C4-2B (cell line): ENCODE results near the gene BFSP1.

Experiments used
- H3K27ac ChIP-seq: fragments of 450-650 bp; 2 replicates; pipeline ENCODE4 v1.5.1; 2017
- ZFX ChIP-seq: fragments of 450-650 bp; IDR thresholded peaks from 2 replicates; pipeline ENCODE4 v1.6.1; 2017
- TF ChIP-seq, protein P1 (sequence below): fragments of 450-650 bp; conservative IDR thresholded peaks from 2 replicates; pipeline ENCODE4 v1.5.1; 2017; ENCODE audit warnings: mild to moderate bottlenecking

The BFSP1 gene

DNA sequence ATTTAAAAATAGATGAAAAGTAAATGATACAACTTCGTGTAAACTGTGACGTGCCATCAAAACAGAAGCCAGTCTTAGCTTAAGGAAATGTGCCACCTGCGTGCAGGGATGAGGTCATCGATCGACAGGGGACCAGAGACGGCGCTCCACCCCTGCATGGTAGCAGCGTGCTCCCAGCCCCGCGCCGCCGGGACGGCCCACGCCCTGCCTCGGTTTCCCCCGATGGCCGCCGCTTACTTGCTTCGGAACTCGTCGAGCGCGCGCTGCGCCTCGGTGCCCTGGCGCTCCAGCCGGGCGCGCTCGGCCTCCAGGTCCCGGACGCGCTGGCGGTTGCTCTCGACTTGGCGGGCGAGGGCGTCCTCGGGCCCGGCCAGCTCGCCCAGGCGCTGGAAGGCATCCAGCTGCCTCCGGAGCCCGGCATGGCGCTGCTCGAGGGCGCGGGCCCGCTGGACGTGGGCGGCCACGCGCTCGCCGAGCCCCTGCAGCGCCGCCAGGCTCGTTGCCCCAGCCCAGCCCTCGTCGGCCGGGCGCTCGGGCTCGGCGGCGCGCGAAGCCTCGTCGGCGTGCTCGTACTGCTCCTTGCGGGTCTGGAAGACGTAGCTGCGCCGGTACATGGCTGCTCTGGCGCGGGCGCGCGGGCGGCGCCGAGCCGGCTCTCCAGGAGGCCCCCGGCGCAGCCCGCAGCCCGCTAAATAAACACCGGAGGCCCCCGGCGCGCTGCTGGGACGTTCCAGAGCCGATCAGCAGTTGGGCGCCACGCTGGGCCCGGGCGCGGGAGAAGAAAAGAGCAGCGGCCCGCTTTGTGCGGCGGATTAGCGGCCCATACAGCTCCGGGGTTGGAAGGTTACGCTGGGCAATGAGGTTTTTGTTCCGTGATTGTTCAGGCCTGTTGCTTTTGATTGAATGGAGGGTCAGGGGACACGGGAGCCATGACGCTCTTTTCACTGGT, at the start of gene BFSP1:
Gene BFSP1 (minus strand): TSS at position 664 of the 949 bp plus-strand sequence. CDS start 50 bp downstream, at position 614.
- H3K27ac ChIP-seq: peak within 1 kb of the TSS; percentile 25; the same call in 1 of the 2 replicates
- TF ChIP-seq ZFX: no peak; the same call in 1 of the 2 replicates
- TF ChIP-seq, protein P1, sequence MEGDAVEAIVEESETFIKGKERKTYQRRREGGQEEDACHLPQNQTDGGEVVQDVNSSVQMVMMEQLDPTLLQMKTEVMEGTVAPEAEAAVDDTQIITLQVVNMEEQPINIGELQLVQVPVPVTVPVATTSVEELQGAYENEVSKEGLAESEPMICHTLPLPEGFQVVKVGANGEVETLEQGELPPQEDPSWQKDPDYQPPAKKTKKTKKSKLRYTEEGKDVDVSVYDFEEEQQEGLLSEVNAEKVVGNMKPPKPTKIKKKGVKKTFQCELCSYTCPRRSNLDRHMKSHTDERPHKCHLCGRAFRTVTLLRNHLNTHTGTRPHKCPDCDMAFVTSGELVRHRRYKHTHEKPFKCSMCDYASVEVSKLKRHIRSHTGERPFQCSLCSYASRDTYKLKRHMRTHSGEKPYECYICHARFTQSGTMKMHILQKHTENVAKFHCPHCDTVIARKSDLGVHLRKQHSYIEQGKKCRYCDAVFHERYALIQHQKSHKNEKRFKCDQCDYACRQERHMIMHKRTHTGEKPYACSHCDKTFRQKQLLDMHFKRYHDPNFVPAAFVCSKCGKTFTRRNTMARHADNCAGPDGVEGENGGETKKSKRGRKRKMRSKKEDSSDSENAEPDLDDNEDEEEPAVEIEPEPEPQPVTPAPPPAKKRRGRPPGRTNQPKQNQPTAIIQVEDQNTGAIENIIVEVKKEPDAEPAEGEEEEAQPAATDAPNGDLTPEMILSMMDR: 0 out of 2 replicates have a peak, but pooled peaks have one; percentile 6

GRCh38 chr20:17580895-17581294, 49.7 kb upstream of the BFSP1 start:
- H3K27ac ChIP-seq: no peak overlapping the region
- TF ChIP-seq ZFX: no peak
- TF ChIP-seq, protein P1: no peak

- H3K27ac ChIP-seq: no peak overlapping the region
These were observed 48.3 kb upstream of the BFSP1 start for GRCh38 chr20:17579369-17580039.

GRCh38 chr20:17576215-17576614, 45.0 kb upstream of the BFSP1 start:
- H3K27ac ChIP-seq: no peak overlapping the region
- no peak for TF ChIP-seq ZFX
- TF ChIP-seq, protein P1: no peak

More at GRCh38 chr20:17579369-17580039, 48.3 kb upstream of the BFSP1 start:
- TF ChIP-seq ZFX: no peak
- TF ChIP-seq, protein P1: no peak

DNA sequence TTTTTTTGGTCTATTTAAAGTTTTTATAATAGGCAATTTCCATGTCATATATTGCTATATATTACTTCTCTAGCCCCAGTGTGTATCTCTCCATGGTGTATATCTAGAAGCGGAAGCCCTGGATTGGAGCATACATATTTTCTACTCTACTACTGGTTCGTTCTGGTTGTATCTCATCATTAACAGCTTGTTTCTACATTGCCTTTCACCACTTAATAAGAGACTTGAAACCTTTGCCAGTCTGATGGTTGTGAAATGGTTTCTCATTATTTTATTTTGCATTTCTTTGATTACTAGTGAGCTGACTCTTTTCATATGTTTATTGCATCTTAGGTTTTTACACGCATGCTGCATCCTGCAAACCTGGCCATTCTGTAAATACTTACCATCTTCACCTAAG, 42.3 kb upstream of the BFSP1 start:
- no peak overlapping the region for H3K27ac ChIP-seq
- no peak for TF ChIP-seq ZFX
- TF ChIP-seq, protein P1: no peak

GRCh38 chr20:17572034-17572638, 41.0 kb upstream of the BFSP1 start:
- no peak for TF ChIP-seq ZFX
- TF ChIP-seq, protein P1: no peak
- no peak overlapping the region for H3K27ac ChIP-seq
